ENCODE measurements around the gene TDRD12.
"Not testable (repeated sequence)": the region's sequence is repeated elsewhere in the genome, so short reads cannot be mapped to it uniquely, and the experiment has no call there.

The TDRD12 gene

GRCh38 chr19:32743021-32743420 lies 23.5 kb downstream of the TDRD12 start:
- H3K4me3 ChIP-seq (ENCODE audit: low read depth, low read length), result no peak overlapping the region
- no peak for DNase-seq (ENCODE audit: low read depth)
- TF ChIP-seq, protein P1, sequence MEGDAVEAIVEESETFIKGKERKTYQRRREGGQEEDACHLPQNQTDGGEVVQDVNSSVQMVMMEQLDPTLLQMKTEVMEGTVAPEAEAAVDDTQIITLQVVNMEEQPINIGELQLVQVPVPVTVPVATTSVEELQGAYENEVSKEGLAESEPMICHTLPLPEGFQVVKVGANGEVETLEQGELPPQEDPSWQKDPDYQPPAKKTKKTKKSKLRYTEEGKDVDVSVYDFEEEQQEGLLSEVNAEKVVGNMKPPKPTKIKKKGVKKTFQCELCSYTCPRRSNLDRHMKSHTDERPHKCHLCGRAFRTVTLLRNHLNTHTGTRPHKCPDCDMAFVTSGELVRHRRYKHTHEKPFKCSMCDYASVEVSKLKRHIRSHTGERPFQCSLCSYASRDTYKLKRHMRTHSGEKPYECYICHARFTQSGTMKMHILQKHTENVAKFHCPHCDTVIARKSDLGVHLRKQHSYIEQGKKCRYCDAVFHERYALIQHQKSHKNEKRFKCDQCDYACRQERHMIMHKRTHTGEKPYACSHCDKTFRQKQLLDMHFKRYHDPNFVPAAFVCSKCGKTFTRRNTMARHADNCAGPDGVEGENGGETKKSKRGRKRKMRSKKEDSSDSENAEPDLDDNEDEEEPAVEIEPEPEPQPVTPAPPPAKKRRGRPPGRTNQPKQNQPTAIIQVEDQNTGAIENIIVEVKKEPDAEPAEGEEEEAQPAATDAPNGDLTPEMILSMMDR (IDR thresholded peaks at IDR 0.05; ENCODE audit: control insufficient read depth, extremely low read depth, insufficient read depth), result no peak

DNA sequence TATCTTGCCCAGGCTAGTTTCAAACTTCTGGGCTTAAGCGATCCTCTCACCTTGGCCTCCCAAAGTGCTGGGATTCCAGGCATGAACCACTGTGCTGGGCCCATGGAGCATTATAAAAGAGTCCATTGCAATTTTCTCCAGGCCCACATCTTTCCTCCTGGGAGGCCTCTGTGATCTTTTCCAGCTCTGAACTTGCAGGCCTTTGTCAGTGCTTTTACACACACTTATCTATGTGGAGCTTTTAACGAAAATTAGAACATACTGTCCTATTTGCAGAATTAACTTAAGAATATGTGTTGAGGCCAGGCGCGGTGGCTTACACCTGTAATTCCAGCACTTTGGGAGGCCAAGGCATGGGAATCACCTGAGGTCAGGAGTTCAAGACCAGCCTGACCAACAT lies 23.9 kb downstream of the TDRD12 start:
- no peak for DNase-seq (ENCODE audit: low read depth)
- TF ChIP-seq, protein P1 (IDR thresholded peaks at IDR 0.05; ENCODE audit: control insufficient read depth, extremely low read depth, insufficient read depth), result no peak
- H3K4me3 ChIP-seq (ENCODE audit: low read depth, low read length), result no peak overlapping the region

- DNase-seq (ENCODE audit: low read depth), result no peak
- TF ChIP-seq, protein P1 (IDR thresholded peaks at IDR 0.05; ENCODE audit: control insufficient read depth, extremely low read depth, insufficient read depth), result no peak
- no peak overlapping the region for H3K4me3 ChIP-seq (ENCODE audit: low read depth, low read length)
These were observed 25.2 kb downstream of the TDRD12 start for GRCh38 chr19:32744555-32745325.

DNA sequence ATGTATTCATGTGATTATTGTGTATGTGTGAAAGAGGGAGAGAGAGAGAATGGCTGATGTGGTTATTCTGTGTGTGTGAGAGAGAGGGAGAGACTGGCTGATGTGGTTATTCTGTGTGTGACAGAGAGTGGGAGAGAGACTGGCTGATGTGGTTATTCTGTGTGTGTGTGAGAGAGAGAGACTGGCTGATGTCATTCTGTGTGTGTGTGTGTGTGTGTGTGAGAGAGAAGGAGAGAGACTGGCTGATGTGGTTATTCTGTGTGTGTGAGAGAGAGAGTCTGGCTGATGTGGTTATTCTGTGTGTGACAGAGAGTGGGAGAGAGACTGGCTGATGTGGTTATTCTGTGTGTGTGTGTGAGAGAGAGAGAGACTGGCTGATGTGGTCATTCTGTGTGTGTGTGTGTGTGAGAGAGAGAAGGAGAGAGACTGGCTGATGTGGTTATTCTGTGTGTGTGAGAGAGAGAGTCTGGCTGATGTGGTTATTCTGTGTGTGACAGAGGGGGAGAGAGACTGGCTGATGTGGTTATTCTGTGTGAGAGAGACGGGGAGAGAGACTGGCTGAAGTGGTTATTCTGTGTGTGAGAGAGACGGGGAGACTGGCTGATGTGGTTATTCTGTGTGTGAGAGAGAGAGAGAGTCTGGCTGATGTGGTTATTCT lies 26.2 kb downstream of the TDRD12 start:
- not testable (repeated sequence) for DNase-seq (ENCODE audit: low read depth); H3K4me3 ChIP-seq (ENCODE audit: low read depth, low read length)

- H3K4me3 ChIP-seq (ENCODE audit: low read depth, low read length); DNase-seq (ENCODE audit: low read depth): not testable (repeated sequence)
These were observed 27.1 kb downstream of the TDRD12 start for GRCh38 chr19:32746631-32747196.

GRCh38 chr19:32748497-32748896 lies 28.9 kb downstream of the TDRD12 start:
- DNase-seq (ENCODE audit: low read depth), result no peak
- no peak overlapping the region for H3K4me3 ChIP-seq (ENCODE audit: low read depth, low read length)
- TF ChIP-seq, protein P1 (IDR thresholded peaks at IDR 0.05; ENCODE audit: control insufficient read depth, extremely low read depth, insufficient read depth), result no peak

DNA sequence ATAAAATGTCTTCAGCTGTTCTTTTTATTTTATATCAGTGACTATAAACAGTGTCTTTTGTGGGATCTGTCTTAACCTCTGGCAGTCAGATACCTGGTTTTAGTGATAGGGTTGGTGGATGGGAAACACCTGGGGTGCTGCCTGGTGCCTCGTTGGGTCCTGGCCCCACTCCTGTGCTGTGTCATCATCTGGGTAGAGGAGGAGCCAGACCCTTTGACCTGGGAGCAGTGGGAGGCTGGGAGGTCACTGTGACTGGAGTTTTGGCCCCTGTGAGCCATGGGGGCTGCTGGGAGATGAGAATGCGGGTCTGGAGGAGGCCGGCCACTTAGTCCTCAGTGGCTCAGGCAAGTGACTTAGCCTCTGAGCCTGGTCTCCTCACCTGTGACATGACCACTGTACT lies 29.4 kb downstream of the TDRD12 start:
- DNase-seq (ENCODE audit: low read depth), result no peak
- TF ChIP-seq, protein P1 (IDR thresholded peaks at IDR 0.05; ENCODE audit: control insufficient read depth, extremely low read depth, insufficient read depth), result no peak

More for the DNA sequence above, 29.4 kb downstream of the TDRD12 start:
- no peak overlapping the region for H3K4me3 ChIP-seq (ENCODE audit: low read depth, low read length)

All from LNCaP clone FGC (cell line).